Measurements from ENCODE around the gene DBI.

DNA sequence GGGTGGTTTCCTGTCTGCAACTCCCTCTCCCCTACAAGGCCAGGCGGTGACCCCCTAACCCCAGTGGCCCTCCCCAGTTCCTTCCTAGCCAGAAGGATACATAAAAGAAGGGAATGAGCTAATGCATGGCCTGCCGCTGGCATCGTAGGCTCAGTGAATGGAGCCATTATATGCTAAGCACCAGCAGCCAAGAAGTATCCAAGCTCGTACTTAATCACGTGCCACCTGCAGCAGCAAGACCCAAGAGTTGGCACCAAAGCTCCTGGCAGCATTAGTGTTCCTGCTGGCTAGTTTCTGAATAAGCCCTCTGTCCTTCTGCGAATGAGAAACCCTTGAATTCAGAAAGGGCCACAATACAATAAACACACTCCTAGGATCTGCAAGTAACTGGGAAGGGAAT, 4.3 kb downstream of the DBI start:
- TF ChIP-seq, protein P1, sequence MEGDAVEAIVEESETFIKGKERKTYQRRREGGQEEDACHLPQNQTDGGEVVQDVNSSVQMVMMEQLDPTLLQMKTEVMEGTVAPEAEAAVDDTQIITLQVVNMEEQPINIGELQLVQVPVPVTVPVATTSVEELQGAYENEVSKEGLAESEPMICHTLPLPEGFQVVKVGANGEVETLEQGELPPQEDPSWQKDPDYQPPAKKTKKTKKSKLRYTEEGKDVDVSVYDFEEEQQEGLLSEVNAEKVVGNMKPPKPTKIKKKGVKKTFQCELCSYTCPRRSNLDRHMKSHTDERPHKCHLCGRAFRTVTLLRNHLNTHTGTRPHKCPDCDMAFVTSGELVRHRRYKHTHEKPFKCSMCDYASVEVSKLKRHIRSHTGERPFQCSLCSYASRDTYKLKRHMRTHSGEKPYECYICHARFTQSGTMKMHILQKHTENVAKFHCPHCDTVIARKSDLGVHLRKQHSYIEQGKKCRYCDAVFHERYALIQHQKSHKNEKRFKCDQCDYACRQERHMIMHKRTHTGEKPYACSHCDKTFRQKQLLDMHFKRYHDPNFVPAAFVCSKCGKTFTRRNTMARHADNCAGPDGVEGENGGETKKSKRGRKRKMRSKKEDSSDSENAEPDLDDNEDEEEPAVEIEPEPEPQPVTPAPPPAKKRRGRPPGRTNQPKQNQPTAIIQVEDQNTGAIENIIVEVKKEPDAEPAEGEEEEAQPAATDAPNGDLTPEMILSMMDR (IDR thresholded peaks at IDR 0.05): no peak
- TF ChIP-seq POLR2A (IDR thresholded peaks at IDR 0.05): no peak

Measured in testis (tissue), 2 donors.